Body of pancreas (tissue), 4 donors: ENCODE results near the gene KPNA2. TPM values are rescaled to one million over a fixed set of nuclear protein-coding genes. Genes with fewer than 3 reads are reported as not detected.
A peak's percentile ranks its signal among the peaks of the same experiment; 100 is the strongest.

Experiments
- ATAC-seq: fragments of 150-250 bp; one replicate; pipeline ENCODE4 v1.9.1; 2016
- DNase-seq, 4 donors: peaks; one replicate each; pipeline ENCODE4 v3.0.0-alpha.2; 2019
- H3K27ac ChIP-seq, 4 donors: fragments of 200-600 bp; sonication (generic); 1 replicate in 3 of 4; 2 replicates in 1 of 4; pipeline versions ENCODE4 v1.5.1 to v1.6.1; 2016 to 2019; ENCODE audit warnings: mild to moderate bottlenecking in 1 of 4, mixed read lengths in 1 of 4, moderate library complexity in 1 of 4
- H3K27me3 ChIP-seq, 2 donors: fragments of 200-600 bp; sonication (generic); one replicate each; pipeline ENCODE4 v1.6.0; 2016; ENCODE audit warnings: mild to moderate bottlenecking in 1 of 2
- H3K36me3 ChIP-seq, 2 donors: fragments of 200-600 bp; sonication (generic); replicated peaks in 1 of 2; 2 replicates each; pipeline ENCODE4 v1.5.1; 2016; ENCODE audit warnings: low read depth in 2 of 2; ENCODE audit not compliant: insufficient read depth in 1 of 2
- H3K4me1 ChIP-seq: fragments of 200-600 bp; sonication (generic); one replicate; pipeline ENCODE4 v1.6.0; 2016
- H3K4me3 ChIP-seq, 2 donors: fragments of 200-600 bp; sonication (generic); 1 replicate in 1 of 2; 2 replicates in 1 of 2; pipeline ENCODE4 v1.5.1; 2016 to 2019
- H3K9me3 ChIP-seq, 3 donors: fragments of 200-600 bp; sonication (generic); 1 replicate in 2 of 3; 2 replicates in 1 of 3; pipeline ENCODE4 v1.5.1; 2016
- POLR2A ChIP-seq, 3 donors: fragments of 450-650 bp; IDR thresholded peaks; one replicate each; pipeline ENCODE4 v1.6.1; 2016; ENCODE audit warnings: antibody characterized with exemption in 3 of 3, mild to moderate bottlenecking in 2 of 3
- WGBS, 2 donors: methylation state at CpG; one replicate each; pipeline ENCODE4 v1.1.5; 2017; 5-methylcytosine and 5-hydroxymethylcytosine counted together
- intact Hi-C: fragments of 100-400 bp; cut with DNase I; formaldehyde crosslinking; loops from one replicate; pipeline ENCODE4 v1.15.1; 2023
- total RNA-seq, 2 donors: library from RNA; depleted of rRNA; stranded (reverse); fragments of >200 nt; gene quantifications; one replicate each; pipeline ENCODE4 v1.1.0, GENCODE V29; 2016
- TF ChIP-seq, protein P1 (sequence below), 7 experiments: fragments of 450-650 bp in 4 of 7; fragments of 200-600 bp in 3 of 7; sonication (generic) in 3 of 7; IDR thresholded peaks; one replicate each; pipeline ENCODE4 v1.5.1; 2016 to 2019; ENCODE audit warnings: antibody characterized with exemption in 7 of 7

The KPNA2 gene
- 1 to 10 TPM; 4.6 to 5.2 TPM for total RNA-seq

DNA sequence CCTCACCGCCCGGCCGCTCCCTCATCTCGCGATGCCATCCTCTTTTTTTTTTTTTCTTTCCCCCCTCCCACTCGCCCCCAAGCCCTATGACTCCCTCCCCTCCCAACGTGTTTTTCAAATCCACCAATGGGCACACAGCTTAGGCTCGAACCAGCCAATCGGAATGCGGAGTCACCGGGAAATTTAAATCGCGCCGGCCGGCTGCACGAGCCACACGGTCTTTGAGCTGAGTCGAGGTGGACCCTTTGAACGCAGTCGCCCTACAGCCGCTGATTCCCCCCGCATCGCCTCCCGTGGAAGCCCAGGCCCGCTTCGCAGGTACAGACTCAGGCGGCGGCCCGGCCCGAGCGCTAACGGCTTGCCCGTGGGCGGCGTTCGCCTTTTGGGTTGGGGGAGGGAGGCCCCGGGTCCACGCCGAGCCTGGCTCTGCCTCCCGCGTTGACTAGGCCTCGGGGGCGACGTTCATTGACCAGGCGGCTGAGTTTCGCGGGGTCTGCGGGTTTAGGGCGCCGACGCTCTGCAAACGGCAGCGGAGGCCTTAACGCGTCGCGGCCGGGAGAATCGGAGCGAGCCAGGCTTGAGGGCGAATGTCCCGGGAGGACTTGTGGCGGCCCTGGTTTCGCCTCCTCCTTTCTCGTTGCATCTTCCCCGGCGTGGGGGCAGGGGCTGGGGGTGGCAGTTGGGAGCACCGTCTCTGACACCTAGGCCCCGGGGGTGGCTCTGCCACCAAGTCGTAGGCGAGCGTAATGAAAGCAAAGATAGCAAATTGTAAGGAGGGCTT is at the start of gene KPNA2:
KPNA2 (plus strand) TSS at position 213 of the 781 bp plus-strand sequence. CDS start 1,398 bp downstream, outside the sequence.
- intact Hi-C loops: no loop called here
- no peaks in the 10 kb centered on the region for H3K27me3 ChIP-seq
- H3K9me3 ChIP-seq: no peaks in the 10 kb centered on the region
- DNase-seq (peak; percentile 92 to 96 (median 93)), ATAC-seq (peak; percentile 96)
- peak within 1 kb of the TSS; percentile 11 to 78 (median 72) for H3K27ac ChIP-seq
- TF ChIP-seq, protein P1, sequence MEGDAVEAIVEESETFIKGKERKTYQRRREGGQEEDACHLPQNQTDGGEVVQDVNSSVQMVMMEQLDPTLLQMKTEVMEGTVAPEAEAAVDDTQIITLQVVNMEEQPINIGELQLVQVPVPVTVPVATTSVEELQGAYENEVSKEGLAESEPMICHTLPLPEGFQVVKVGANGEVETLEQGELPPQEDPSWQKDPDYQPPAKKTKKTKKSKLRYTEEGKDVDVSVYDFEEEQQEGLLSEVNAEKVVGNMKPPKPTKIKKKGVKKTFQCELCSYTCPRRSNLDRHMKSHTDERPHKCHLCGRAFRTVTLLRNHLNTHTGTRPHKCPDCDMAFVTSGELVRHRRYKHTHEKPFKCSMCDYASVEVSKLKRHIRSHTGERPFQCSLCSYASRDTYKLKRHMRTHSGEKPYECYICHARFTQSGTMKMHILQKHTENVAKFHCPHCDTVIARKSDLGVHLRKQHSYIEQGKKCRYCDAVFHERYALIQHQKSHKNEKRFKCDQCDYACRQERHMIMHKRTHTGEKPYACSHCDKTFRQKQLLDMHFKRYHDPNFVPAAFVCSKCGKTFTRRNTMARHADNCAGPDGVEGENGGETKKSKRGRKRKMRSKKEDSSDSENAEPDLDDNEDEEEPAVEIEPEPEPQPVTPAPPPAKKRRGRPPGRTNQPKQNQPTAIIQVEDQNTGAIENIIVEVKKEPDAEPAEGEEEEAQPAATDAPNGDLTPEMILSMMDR (IDR thresholded peaks at IDR 0.05): peak in 1 of 7 experiments; percentile 4
- TF ChIP-seq POLR2A (IDR thresholded peaks at IDR 0.05): peak in 2 of 3 donors; percentile 71 to 73
- H3K36me3 ChIP-seq: no peaks in the 10 kb centered on the region
- H3K4me3 ChIP-seq: peak within 1 kb of the TSS; percentile 51 to 75
- 0 to 1% methylated on average over 28 to 62 of the region's 72 CpGs for whole genome bisulfite sequencing, 2 donors
- peaks cover 8% of the 10 kb centered on the region for H3K4me1 ChIP-seq

DNA sequence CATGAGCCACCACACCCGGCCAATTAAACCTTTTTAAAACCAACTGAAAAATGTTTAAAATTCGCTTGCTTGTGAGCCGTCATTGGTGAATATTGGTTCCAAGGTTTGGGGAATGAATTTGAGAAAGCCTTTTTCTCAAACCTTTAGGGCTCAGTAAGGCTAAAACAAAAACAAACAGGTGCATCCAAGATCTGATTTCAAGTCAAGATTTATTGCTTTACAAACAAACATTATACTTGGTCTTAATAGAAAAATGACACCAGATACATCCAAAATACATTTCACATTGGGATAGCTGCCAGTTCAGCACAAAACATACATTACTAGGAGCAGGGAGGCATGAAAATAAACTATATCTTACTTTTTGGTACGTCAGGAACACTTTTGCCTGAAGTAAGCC is 44.6 kb upstream of the KPNA2 start:
- Histone ChIP-seq H3K9me3 (no peaks in the 10 kb centered on the region), H3K4me1 (peaks cover 23% of the 10 kb centered on the region), H3K4me3 (no peak overlapping the region), H3K27ac (no peak overlapping the region), H3K36me3 (no peaks in the 10 kb centered on the region), H3K27me3 (no peaks in the 10 kb centered on the region)
- TF ChIP-seq, protein P1 (IDR thresholded peaks at IDR 0.05): no peak
- TF ChIP-seq POLR2A (IDR thresholded peaks at IDR 0.05): no peak
- intact Hi-C loops: no loop called here
- ATAC-seq (no peak), DNase-seq (no peak)
- WGBS, 2 donors: 95 to 99% methylated on average over 4 of the region's 4 CpGs

DNA sequence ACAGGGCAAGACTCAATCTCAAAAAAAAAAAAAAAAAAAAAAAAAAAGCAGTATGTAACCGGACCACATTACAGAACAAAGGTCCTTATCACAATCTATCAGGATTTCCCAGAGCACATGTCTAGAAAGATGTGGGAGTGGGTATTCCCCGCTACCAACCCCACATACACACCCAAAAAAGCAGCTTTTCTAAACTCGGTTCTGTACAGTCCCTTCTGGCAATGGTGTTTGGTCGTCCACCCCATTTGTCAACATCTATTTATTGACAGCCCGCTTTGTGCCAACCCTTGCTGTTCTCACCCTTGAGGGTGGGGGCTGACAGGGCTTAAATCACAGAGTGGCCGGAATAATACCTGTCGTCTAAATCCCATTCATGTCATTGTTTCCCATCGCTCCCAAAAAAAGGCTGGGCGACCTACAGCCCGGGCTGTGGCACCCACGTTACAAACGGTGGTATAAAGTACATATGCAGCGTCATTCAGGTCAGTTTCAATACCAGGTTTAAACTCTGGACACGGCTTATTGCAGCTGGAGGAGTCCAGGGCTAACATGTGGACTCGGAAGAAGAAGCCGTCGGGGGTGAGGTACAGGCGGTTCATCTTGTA is 42.9 kb upstream of the KPNA2 start:
- Histone ChIP-seq H3K27ac (peak overlapping the region; percentile 74 to 95 (median 90)), H3K36me3 (no peaks in the 10 kb centered on the region), H3K27me3 (no peaks in the 10 kb centered on the region), H3K4me3 (peak overlapping the region; percentile 32 to 35), H3K9me3 (no peaks in the 10 kb centered on the region), H3K4me1 (peaks cover 30% of the 10 kb centered on the region)
- ATAC-seq (no peak), DNase-seq (peak in 1 of 4 donors; percentile 19)
- WGBS, 2 donors: 2 to 7% methylated on average over 15 to 18 of the region's 18 CpGs
- intact Hi-C loops: no loop called here
- TF ChIP-seq, protein P1 (IDR thresholded peaks at IDR 0.05): no peak
- no peak for TF ChIP-seq POLR2A (IDR thresholded peaks at IDR 0.05)

DNA sequence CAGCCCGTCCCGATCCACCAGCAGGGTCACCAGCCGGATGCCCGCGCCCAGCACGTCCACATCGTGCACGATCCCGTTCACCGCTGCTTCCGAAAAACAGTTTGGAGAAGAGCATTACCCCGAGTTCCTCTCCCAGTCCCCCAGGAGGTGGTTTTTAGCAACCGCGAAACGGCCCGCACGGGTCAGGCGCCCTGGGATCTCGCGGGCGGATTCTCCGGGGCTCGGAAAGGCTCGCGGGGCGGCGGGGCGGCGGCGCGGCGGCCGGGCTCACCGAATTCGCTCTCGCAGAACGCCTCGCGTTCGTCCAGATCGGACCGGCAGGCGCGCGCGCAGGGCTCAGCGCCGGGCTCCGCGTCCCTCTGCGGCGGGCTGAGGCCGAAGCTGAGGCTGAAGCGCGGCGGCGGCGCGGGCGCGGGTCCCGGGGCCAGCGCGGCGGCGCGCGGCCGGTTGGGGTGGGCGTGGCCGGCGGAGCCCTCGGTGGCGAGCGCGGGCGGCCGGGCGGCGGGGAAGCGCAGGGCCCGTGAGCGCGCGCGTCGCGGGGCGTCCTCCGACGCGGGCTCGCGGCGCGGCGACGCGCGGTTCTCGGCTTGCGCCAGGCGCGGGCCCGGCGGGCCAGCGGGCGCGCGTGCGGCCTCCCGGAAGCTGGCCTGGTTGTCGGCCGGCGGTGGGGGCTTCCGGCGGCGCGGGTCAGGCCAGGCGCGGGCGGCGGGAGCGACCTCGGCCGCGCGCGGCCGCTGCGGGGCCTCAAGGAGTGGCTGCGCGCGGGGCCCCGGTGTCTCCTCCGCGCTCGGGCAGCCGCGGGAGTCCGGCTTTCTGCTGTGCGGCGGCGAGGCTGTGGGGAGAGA is 42.2 kb upstream of the KPNA2 start:
- no peaks in the 10 kb centered on the region for H3K36me3 ChIP-seq
- WGBS, 2 donors: 0 to 1% methylated on average over 15 to 141 of the region's 144 CpGs
- peaks cover 30% of the 10 kb centered on the region for H3K4me1 ChIP-seq
- H3K9me3 ChIP-seq: no peaks in the 10 kb centered on the region
- TF ChIP-seq, protein P1 (IDR thresholded peaks at IDR 0.05): peak in 4 of 7 experiments; percentile 1 to 35 (median 20)
- peak; percentile 40 to 75 (median 67) for TF ChIP-seq POLR2A (IDR thresholded peaks at IDR 0.05)
- ATAC-seq: peak; percentile 91
- intact Hi-C loops: no loop called here
- peak; percentile 84 to 89 (median 85) for DNase-seq
- peak overlapping the region; percentile 74 to 97 (median 96) for H3K27ac ChIP-seq
- no peaks in the 10 kb centered on the region for H3K27me3 ChIP-seq
- peak overlapping the region; percentile 52 to 56 for H3K4me3 ChIP-seq
